Karpas-422 (cell line): ENCODE data around the gene C5orf46. TPM values are rescaled to one million over a fixed set of nuclear protein-coding genes. Genes with fewer than 3 reads are reported as not detected.

Experiments used
- DNase-seq: peaks from one replicate; pipeline ENCODE4 v3.0.0-alpha.2; 2015
- H2AFZ ChIP-seq: fragments of 200-600 bp; sonication (generic); 2 replicates; pipeline ENCODE4 v1.6.1; 2014; ENCODE audit warnings: antibody characterized with exemption, low read length, mixed read lengths
- H3K27ac ChIP-seq: fragments of 200-600 bp; sonication (generic); 2 replicates; pipeline ENCODE4 v1.5.1; 2014; ENCODE audit warnings: mild to moderate bottlenecking, low read length, moderate library complexity
- H3K27me3 ChIP-seq: fragments of 200-600 bp; sonication (generic); 2 replicates; pipeline ENCODE4 v1.6.1; 2014; ENCODE audit warnings: low read length, mixed read lengths
- H3K36me3 ChIP-seq: fragments of 200-600 bp; sonication (generic); 2 replicates; pipeline ENCODE4 v1.6.1; 2014; ENCODE audit warnings: low read length, mixed read lengths; ENCODE audit not compliant: insufficient read depth
- H3K4me1 ChIP-seq: fragments of 200-600 bp; sonication (generic); 2 replicates; pipeline ENCODE4 v1.6.1; 2014; ENCODE audit warnings: mild to moderate bottlenecking, low read length, mixed read lengths
- H3K4me2 ChIP-seq: fragments of 200-600 bp; sonication (generic); 2 replicates; pipeline ENCODE4 v1.6.1; 2014; ENCODE audit warnings: low read length, low read depth, mild to moderate bottlenecking; ENCODE audit not compliant: poor library complexity, severe bottlenecking
- H3K4me3 ChIP-seq: fragments of 200-600 bp; sonication (generic); 2 replicates; pipeline ENCODE4 v1.5.1; 2014; ENCODE audit warnings: mild to moderate bottlenecking, antibody characterized with exemption, low read length, mixed read lengths
- H3K79me2 ChIP-seq: fragments of 200-600 bp; sonication (generic); 2 replicates; pipeline ENCODE4 v1.6.1; 2014; ENCODE audit warnings: mild to moderate bottlenecking, low read length, mixed read lengths
- H3K9ac ChIP-seq: fragments of 200-600 bp; sonication (generic); 2 replicates; pipeline ENCODE4 v1.6.0; 2014; ENCODE audit warnings: low read length
- H3K9me2 ChIP-seq: fragments of 200-600 bp; sonication (generic), shearing (Covaris generic); replicated peaks from 2 replicates; pipeline ENCODE4 v1.6.0; 2014; ENCODE audit warnings: mild to moderate bottlenecking, low read length, moderate library complexity; ENCODE audit not compliant: insufficient read depth
- H3K9me3 ChIP-seq: fragments of 300-700, 200-600 bp; sonication (generic); 2 replicates; pipeline ENCODE4 v1.6.1; 2014; ENCODE audit warnings: low read length, mixed read lengths
- H4K20me1 ChIP-seq: fragments of 200-600 bp; sonication (generic); 2 replicates; pipeline ENCODE4 v1.6.1; 2014; ENCODE audit warnings: mild to moderate bottlenecking, antibody characterized with exemption, low read length, low read depth; ENCODE audit not compliant: insufficient read depth
- total RNA-seq: library from RNA; depleted of rRNA; stranded (reverse); fragments of >200 nt; shearing (Covaris generic); gene quantifications from 2 replicates; pipeline ENCODE4 v1.2.3, GENCODE V29; 2014; ENCODE audit warnings: low replicate concordance

Gene C5orf46
- total RNA-seq, 1 experiment from 2014 or later = not detected

GRCh38 chr5:147887930-147888329 lies 18.4 kb downstream of the C5orf46 start:
- Histone ChIP-seq H3K27me3 (no peaks in the 10 kb centered on the region), H3K27ac (no peak overlapping the region), H3K4me2 (no peak overlapping the region), H3K36me3 (no peaks in the 10 kb centered on the region), H4K20me1 (no peaks in the 10 kb centered on the region), H3K9me2 (no peaks in the 10 kb centered on the region), H3K4me3 (no peak overlapping the region), H3K9ac (no peak overlapping the region), H3K9me3 (no peaks in the 10 kb centered on the region), H3K79me2 (no peaks in the 10 kb centered on the region), H3K4me1 (no peaks in the 10 kb centered on the region), H2AFZ (no peak overlapping the region)
- DNase-seq = no peak

- Histone ChIP-seq H3K27me3 (no peaks in the 10 kb centered on the region), H3K27ac (no peak overlapping the region), H2AFZ (no peak overlapping the region), H3K9ac (no peak overlapping the region), H3K9me2 (no peaks in the 10 kb centered on the region), H3K4me2 (no peak overlapping the region), H3K9me3 (no peaks in the 10 kb centered on the region), H4K20me1 (no peaks in the 10 kb centered on the region), H3K4me1 (no peaks in the 10 kb centered on the region), H3K4me3 (no peak overlapping the region), H3K79me2 (no peaks in the 10 kb centered on the region), H3K36me3 (no peaks in the 10 kb centered on the region)
- peak; percentile 77 for DNase-seq
Measured at GRCh38 chr5:147887026-147887627, 19.2 kb downstream of the C5orf46 start.

DNA sequence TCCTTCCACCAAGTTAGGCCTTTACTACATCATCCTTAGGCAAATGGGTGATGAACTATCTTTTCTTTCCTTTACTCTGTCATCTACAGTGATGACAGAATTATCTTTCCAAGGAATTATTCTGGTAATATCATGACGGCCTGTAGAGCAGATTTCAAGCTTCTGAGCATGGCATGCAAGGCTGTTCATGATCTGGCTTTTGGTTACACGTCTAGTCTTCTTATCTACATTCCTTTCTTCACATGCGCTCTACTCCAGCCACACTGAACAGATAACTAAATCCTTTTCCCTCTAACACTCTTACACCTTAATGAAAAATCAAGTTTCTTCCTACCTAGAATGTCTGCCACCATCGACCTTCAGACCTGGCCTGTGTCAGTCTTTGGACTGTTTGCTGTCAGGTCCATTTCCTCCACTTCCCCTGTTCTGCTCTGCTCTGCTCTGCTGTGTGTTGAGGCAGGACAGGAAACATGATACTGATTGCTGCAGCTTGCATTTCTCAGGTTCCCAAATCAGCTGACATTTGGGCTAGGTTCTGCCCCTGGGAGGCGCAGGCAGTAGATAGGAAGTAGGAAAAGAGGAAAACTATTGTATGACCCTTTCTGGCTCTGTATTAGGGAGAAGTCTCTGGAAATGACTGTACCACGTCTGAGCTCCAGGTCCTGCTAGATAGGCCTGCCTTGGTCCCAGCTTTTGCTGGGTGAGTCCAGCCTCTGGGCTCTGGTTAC lies 23.6 kb downstream of the C5orf46 start:
- Histone ChIP-seq H4K20me1 (no peaks in the 10 kb centered on the region), H2AFZ (no peak overlapping the region), H3K27me3 (no peaks in the 10 kb centered on the region), H3K9me3 (no peaks in the 10 kb centered on the region), H3K27ac (no peak overlapping the region), H3K4me1 (no peaks in the 10 kb centered on the region), H3K9me2 (no peaks in the 10 kb centered on the region), H3K36me3 (no peaks in the 10 kb centered on the region), H3K4me3 (no peak overlapping the region), H3K9ac (no peak overlapping the region), H3K79me2 (no peaks in the 10 kb centered on the region), H3K4me2 (no peak overlapping the region)
- DNase-seq = no peak

DNA sequence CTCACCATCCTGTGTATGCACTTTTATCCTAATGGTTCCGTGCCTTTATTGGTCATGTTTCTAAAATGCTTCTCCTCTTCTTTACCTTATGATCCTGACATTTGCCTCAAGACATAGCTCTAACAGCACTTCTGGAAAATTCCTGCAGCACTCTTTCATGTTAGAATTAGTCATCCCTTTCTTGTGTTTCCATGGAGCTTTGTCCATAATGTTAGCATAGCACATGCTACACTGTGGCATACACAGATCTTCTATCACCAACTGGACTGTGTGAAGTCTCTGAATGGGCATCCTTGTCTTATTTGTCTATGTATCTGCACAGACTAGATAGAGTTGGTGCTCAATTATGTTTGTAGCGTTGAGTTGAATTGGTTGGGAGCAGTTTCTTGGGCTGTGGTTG lies 25.9 kb downstream of the C5orf46 start:
- Histone ChIP-seq H2AFZ (no peak overlapping the region), H3K27ac (no peak overlapping the region), H3K4me1 (no peaks in the 10 kb centered on the region), H3K27me3 (no peaks in the 10 kb centered on the region), H3K4me2 (no peak overlapping the region), H3K9me2 (no peaks in the 10 kb centered on the region), H3K36me3 (no peaks in the 10 kb centered on the region), H3K9ac (no peak overlapping the region), H3K9me3 (no peaks in the 10 kb centered on the region), H3K79me2 (no peaks in the 10 kb centered on the region), H3K4me3 (no peak overlapping the region), H4K20me1 (no peaks in the 10 kb centered on the region)
- DNase-seq = no peak

DNA sequence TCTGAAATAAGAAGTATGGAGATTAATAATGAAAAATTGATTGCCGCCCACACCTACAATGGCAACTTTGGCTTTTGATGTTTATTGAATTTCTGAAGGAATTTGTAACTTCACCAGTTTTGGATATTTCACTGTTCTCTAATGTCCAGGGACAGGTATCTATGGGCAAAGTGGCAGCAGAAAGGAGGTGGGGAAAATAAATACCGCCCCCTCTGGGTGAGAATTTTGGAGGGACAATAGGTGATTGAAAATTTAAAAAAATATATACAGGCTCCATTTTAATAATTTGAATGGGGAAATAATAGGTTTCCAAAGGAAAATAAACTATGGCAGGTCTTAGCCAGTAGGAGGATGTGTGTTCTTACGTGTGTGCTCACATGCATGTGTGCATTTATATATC lies 26.6 kb downstream of the C5orf46 start:
- H3K4me3 ChIP-seq = no peak overlapping the region
- no peaks in the 10 kb centered on the region for H3K4me1 ChIP-seq
- no peaks in the 10 kb centered on the region for H3K9me2 ChIP-seq
- no peaks in the 10 kb centered on the region for H3K9me3 ChIP-seq
- no peak overlapping the region for H3K27ac ChIP-seq
- H2AFZ ChIP-seq = no peak overlapping the region
- H3K36me3 ChIP-seq = no peaks in the 10 kb centered on the region
- no peaks in the 10 kb centered on the region for H4K20me1 ChIP-seq
- DNase-seq = no peak
- H3K9ac ChIP-seq = no peak overlapping the region
- H3K4me2 ChIP-seq = no peak overlapping the region
- no peaks in the 10 kb centered on the region for H3K27me3 ChIP-seq
- H3K79me2 ChIP-seq = no peaks in the 10 kb centered on the region

DNA sequence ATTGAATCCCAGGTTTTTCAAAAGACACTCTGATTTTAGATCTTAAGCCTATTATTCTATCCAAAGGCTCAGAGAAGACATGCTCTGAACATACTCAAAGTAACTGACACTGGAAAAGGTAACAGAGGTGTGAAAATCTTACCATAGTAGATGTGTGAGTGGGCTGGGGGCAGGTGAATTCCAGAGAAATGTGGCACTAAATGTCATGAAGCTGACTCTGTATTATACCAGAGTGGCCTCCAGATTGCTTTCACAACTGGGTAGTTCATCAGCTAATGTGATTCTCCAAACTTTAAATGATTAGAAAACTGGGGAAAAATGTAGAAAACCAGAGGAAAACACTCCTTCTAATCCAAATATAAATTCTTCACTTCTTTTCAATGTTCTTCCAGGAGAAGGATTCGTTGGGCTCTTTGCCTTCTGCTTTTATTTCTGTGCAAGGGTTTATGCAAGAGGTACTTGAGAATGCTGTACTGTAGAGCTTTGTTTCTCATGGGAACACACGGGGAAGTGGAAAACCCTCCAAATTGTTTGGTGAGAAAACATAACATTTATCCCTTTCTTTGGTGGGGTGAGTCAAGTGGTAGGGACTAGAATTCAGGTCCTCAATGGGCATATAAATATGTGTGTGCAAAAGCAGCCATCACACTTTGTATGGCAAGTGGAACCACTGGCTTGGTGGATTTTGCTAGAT lies 28.1 kb downstream of the C5orf46 start, which contains the start of gene SCGB3A2:
SCGB3A2 (plus strand) TSS at position 646 of the 694 bp plus-strand sequence. CDS start 93 bp downstream, outside the sequence.
- H3K9me2 ChIP-seq = no peaks in the 10 kb centered on the region
- H3K4me3 ChIP-seq = no peak within 1 kb of the TSS
- H3K4me2 ChIP-seq = no peak within 1 kb of the TSS
- no peaks in the 10 kb centered on the region for H3K9me3 ChIP-seq
- no peak within 1 kb of the TSS for H2AFZ ChIP-seq
- DNase-seq = no peak
- H3K27ac ChIP-seq = no peak within 1 kb of the TSS
- H3K79me2 ChIP-seq = no peaks in the 10 kb centered on the region
- no peaks in the 10 kb centered on the region for H3K4me1 ChIP-seq
- H4K20me1 ChIP-seq = no peaks in the 10 kb centered on the region
- no peak within 1 kb of the TSS for H3K9ac ChIP-seq
- H3K27me3 ChIP-seq = no peaks in the 10 kb centered on the region
- H3K36me3 ChIP-seq = no peaks in the 10 kb centered on the region

GRCh38 chr5:147876626-147877025 lies 29.7 kb downstream of the C5orf46 start:
- H3K9me3 ChIP-seq = no peaks in the 10 kb centered on the region

DNA sequence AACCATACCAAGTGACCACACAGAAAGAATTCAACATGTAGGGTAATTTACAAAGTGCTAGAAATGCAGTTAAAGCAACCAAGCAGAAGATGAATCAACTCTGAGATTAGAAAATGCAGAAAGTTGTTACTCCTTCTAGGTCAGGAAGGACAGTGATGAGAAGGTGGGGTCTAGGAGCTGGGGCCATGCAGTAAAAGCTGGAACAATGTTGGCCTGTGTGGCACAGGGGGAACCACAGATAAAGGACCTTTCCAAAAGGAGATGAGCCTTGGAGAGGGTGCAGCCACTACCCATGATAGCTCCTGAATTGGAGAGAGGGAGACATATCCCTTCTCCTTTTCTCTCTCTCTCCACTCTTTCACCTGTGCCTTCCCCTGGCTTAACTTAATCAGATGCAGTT lies 30.2 kb downstream of the C5orf46 start:
- no peak overlapping the region for H3K4me3 ChIP-seq
- no peak overlapping the region for H2AFZ ChIP-seq
- H4K20me1 ChIP-seq = no peaks in the 10 kb centered on the region
- no peak for DNase-seq
- H3K9me2 ChIP-seq = no peaks in the 10 kb centered on the region
- no peaks in the 10 kb centered on the region for H3K79me2 ChIP-seq
- no peaks in the 10 kb centered on the region for H3K27me3 ChIP-seq
- H3K9me3 ChIP-seq = no peaks in the 10 kb centered on the region
- H3K36me3 ChIP-seq = no peaks in the 10 kb centered on the region
- H3K4me1 ChIP-seq = no peaks in the 10 kb centered on the region
- no peak overlapping the region for H3K9ac ChIP-seq
- no peak overlapping the region for H3K4me2 ChIP-seq
- no peak overlapping the region for H3K27ac ChIP-seq

More at GRCh38 chr5:147876626-147877025, 29.7 kb downstream of the C5orf46 start:
- DNase-seq = no peak
- H3K4me1 ChIP-seq = no peaks in the 10 kb centered on the region
- H3K27me3 ChIP-seq = no peaks in the 10 kb centered on the region
- H3K79me2 ChIP-seq = no peaks in the 10 kb centered on the region
- H3K9me2 ChIP-seq = no peaks in the 10 kb centered on the region
- no peak overlapping the region for H3K27ac ChIP-seq
- H4K20me1 ChIP-seq = no peaks in the 10 kb centered on the region
- H3K36me3 ChIP-seq = no peaks in the 10 kb centered on the region
- no peak overlapping the region for H3K9ac ChIP-seq
- H3K4me2 ChIP-seq = no peak overlapping the region
- H2AFZ ChIP-seq = no peak overlapping the region
- no peak overlapping the region for H3K4me3 ChIP-seq
